K562 (cell line): ENCODE measurements around the gene PRR19. TPM values are rescaled to one million over a fixed set of nuclear protein-coding genes. Genes with fewer than 3 reads are reported as not detected.

ENCODE experiments used
- ATF2 ChIP-seq: sonication (generic); formaldehyde crosslinking; IDR thresholded peaks from 2 replicates; pipeline ENCODE4 v1.8.1; 2022; ENCODE audit warnings: missing genetic modification reagents
- CREB1 ChIP-seq, 2 experiments: sonication (generic) in 1 of 2; formaldehyde crosslinking in 1 of 2; IDR thresholded peaks; 2 replicates each; pipeline versions ENCODE4 v1.6.1 to v1.8.0; 2012 to 2022; ENCODE audit warnings: inconsistent platforms in 1 of 2, mild to moderate bottlenecking in 1 of 2, missing genetic modification reagents in 1 of 2, moderate library complexity in 1 of 2
- ETS1 ChIP-seq: conservative IDR thresholded peaks from 2 replicates; pipeline ENCODE4 v1.6.1; 2011; ENCODE audit warnings: low read depth, mild to moderate bottlenecking, low read length; ENCODE audit not compliant: control insufficient read depth
- GABPA ChIP-seq: fragments of 200-800 bp; sonication (Bioruptor generic); conservative IDR thresholded peaks from 2 replicates; pipeline ENCODE4 v1.6.1; 2016; ENCODE audit warnings: low read depth, missing genetic modification characterization, missing compliant biosample characterization
- HMG20A ChIP-seq: fragments of 450-650 bp; formaldehyde crosslinking; conservative IDR thresholded peaks from 2 replicates; pipeline ENCODE4 v1.4.0; 2020; ENCODE audit warnings: mild to moderate bottlenecking, mixed read lengths
- ILK ChIP-seq: fragments of 450-650 bp; IDR thresholded peaks from 2 replicates; pipeline ENCODE4 v1.6.1; 2016; ENCODE audit warnings: missing genetic modification characterization, low read depth, mild to moderate bottlenecking, missing compliant biosample characterization, moderate library complexity, borderline replicate concordance
- L3MBTL2 ChIP-seq: fragments of 450-650 bp; IDR thresholded peaks from 2 replicates; pipeline ENCODE4 v1.6.1; 2016; ENCODE audit warnings: mild to moderate bottlenecking, moderate library complexity
- NFYB ChIP-seq: IDR thresholded peaks from 2 replicates; pipeline ENCODE4 v1.6.1; 2011; ENCODE audit warnings: mild to moderate bottlenecking, moderate library complexity; ENCODE audit not compliant: insufficient read length; ENCODE audit errors: extremely low read depth
- NR2C2 ChIP-seq, 2 experiments: fragments of 200-800 bp in 1 of 2; sonication (Bioruptor generic) in 1 of 2; sonication (generic) in 1 of 2; formaldehyde crosslinking in 1 of 2; IDR thresholded peaks; 2 replicates each; pipeline versions ENCODE4 v1.6.1 to v1.8.0; 2016 to 2022; ENCODE audit warnings: mild to moderate bottlenecking in 1 of 2, missing compliant biosample characterization in 1 of 2, missing genetic modification characterization in 1 of 2, missing genetic modification reagents in 1 of 2
- PCBP1 ChIP-seq: fragments of 200-400 bp; formaldehyde crosslinking; IDR thresholded peaks from 2 replicates; pipeline ENCODE4 v1.6.1; 2018; ENCODE audit warnings: mild to moderate bottlenecking, low read depth, low read length; ENCODE audit not compliant: poor library complexity, severe bottlenecking
- PKNOX1 ChIP-seq: fragments of 450-650 bp; IDR thresholded peaks from 2 replicates; pipeline ENCODE4 v1.6.1; 2016
- RNF2 ChIP-seq: sonication (generic); IDR thresholded peaks from 2 replicates; pipeline ENCODE4 v1.6.1; 2016
- SIRT6 ChIP-seq: IDR thresholded peaks from one replicate; pipeline ENCODE4 v1.6.1; 2012; ENCODE audit warnings: low read depth, mild to moderate bottlenecking, control low read depth, inconsistent platforms, low read length, moderate library complexity
- SIX5 ChIP-seq, 2 experiments: IDR thresholded peaks; 2 replicates each; pipeline ENCODE4 v1.6.1; 2011; ENCODE audit warnings: low read length in 2 of 2, borderline replicate concordance in 1 of 2, low read depth in 1 of 2, mild to moderate bottlenecking in 1 of 2, moderate library complexity in 1 of 2; ENCODE audit not compliant: insufficient read depth in 1 of 2
- SPI1 ChIP-seq: IDR thresholded peaks from 2 replicates; pipeline ENCODE4 v1.6.1; 2011; ENCODE audit warnings: low read depth, low read length, control low read depth, borderline replicate concordance
- polyA plus RNA-seq, 8 experiments: library from polyadenylated mRNA; depleted of rRNA in 4 of 8; stranded (reverse) in 5 of 8; unstranded in 3 of 8; fragments of >200 nt; fragmentation: Nextera tagmentation in 2 of 8; fragmentation: Illumina TruSeq in 1 of 8; extraction: Ambion mirVana in 2 of 8; extraction: Trizol in 1 of 8; gene quantifications; 2 replicates each; pipeline versions ENCODE4 v1.2.1 to v1.2.3, GENCODE V29; 2011 to 2014; ENCODE audit warnings: inconsistent platforms in 1 of 8, missing spikeins in 1 of 8
- total RNA-seq, 7 experiments: library from RNA; depleted of rRNA in 6 of 7; stranded (reverse); fragments of >200 nt in 6 of 7; fragmentation: Illumina TruSeq in 2 of 7; extraction: Trizol in 2 of 7; gene quantifications; 2 replicates each; pipeline versions ENCODE4 v1.2.1 to v1.2.3, GENCODE V29; 2011 to 2021; ENCODE audit warnings: low replicate concordance in 1 of 7
- TF ChIP-seq, protein P1 (sequence below), 2 experiments: fragments of 450-650 bp; IDR thresholded peaks; 2 replicates each; pipeline ENCODE4 v1.6.1; 2016
- TF ChIP-seq, protein P2 (sequence below), 2 experiments: IDR thresholded peaks in 1 of 2; conservative IDR thresholded peaks in 1 of 2; 2 replicates each; pipeline ENCODE4 v1.6.1; 2016; ENCODE audit warnings: low read depth in 2 of 2, mild to moderate bottlenecking in 1 of 2, missing compliant biosample characterization in 1 of 2, missing genetic modification characterization in 1 of 2, moderate library complexity in 1 of 2

Gene PRR19
- total and polyA plus RNA-seq, 9 of the 15 experiments (the other 6 are each of a cell fraction or from before 2014, with no cell fraction given) = 0.10 to 1.6 (median 0.54) TPM

DNA sequence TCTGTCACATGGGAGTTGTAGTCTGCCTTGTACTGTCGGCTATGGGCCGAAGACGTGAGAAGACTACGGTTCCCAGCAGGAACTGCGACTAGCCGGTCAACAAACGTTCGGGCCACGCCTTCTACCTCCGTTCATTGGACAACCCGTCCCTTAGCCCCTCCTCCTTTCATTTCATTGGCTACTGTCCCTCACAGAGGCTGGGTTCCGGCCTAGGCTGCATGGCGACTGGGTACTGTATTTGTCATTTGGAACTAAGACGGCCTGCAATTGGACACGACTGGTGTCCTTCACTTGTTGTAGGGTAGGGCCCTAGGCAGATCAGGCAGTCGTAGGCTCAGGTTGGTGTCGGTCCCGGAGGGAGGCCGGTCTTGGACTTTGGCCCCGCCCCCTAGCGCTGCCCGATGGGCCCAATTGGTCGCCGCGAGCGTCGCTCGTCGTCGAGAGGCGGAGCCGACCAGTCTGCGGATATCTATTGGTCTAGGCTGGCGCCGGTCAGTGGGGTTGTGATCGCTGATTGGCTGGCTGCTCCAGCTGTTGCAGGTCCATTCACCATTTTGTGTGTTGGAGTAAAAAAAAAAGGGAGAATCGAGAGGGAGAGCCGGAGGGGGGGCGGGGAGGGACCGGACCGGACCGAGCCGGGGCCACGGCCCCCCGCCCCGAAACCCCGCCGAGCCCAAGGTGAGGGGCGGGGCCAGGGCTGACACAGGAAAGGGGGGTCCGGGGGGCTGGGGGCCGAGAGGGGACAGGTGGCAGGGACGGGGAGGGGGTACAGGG is 33.0 kb upstream of the PRR19 start, which contains the start of gene CIC (continued):
- TF ChIP-seq HMG20A = no peak
- peak; percentile 61 for TF ChIP-seq PCBP1
- TF ChIP-seq NR2C2 (CRISPR knock-in tag; IDR thresholded peaks at IDR 0.05) = no peak
- peak; percentile 82 for TF ChIP-seq NR2C2 (tag; IDR thresholded peaks at IDR 0.05)
- TF ChIP-seq GABPA (tag) = peak; percentile 93
- TF ChIP-seq CREB1 (IDR thresholded peaks at IDR 0.05) = 0 out of 2 replicates have a peak, but pooled peaks have one; percentile 67
- peak; percentile 76 for TF ChIP-seq CREB1 (CRISPR knock-in tag; IDR thresholded peaks at IDR 0.05)
- TF ChIP-seq, protein P1, sequence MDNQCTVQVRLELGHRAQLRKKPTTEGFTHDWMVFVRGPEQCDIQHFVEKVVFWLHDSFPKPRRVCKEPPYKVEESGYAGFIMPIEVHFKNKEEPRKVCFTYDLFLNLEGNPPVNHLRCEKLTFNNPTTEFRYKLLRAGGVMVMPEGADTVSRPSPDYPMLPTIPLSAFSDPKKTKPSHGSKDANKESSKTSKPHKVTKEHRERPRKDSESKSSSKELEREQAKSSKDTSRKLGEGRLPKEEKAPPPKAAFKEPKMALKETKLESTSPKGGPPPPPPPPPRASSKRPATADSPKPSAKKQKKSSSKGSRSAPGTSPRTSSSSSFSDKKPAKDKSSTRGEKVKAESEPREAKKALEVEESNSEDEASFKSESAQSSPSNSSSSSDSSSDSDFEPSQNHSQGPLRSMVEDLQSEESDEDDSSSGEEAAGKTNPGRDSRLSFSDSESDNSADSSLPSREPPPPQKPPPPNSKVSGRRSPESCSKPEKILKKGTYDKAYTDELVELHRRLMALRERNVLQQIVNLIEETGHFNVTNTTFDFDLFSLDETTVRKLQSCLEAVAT (IDR thresholded peaks at IDR 0.05) = peak in 1 of 2 experiments; percentile 100; a peak in 2 of 4 replicates
- TF ChIP-seq SIX5 (IDR thresholded peaks at IDR 0.05; ENCODE audit: borderline replicate concordance in 1 of 2, insufficient read depth in 1 of 2, low read depth in 1 of 2, low read length in 2 of 2) = peak; percentile 87 to 94
- TF ChIP-seq RNF2 = no peak
- peak; percentile 33 for TF ChIP-seq L3MBTL2
- peak; percentile 82 for TF ChIP-seq NFYB
- TF ChIP-seq, protein P2, sequence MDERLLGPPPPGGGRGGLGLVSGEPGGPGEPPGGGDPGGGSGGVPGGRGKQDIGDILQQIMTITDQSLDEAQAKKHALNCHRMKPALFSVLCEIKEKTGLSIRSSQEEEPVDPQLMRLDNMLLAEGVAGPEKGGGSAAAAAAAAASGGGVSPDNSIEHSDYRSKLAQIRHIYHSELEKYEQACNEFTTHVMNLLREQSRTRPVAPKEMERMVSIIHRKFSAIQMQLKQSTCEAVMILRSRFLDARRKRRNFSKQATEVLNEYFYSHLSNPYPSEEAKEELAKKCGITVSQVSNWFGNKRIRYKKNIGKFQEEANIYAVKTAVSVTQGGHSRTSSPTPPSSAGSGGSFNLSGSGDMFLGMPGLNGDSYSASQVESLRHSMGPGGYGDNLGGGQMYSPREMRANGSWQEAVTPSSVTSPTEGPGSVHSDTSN (CRISPR knock-in tag; IDR thresholded peaks at IDR 0.05; ENCODE audit: low read depth) = peak; percentile 93
- TF ChIP-seq, protein P2 (tag; conservative IDR thresholded peaks at IDR 0.05; ENCODE audit: low read depth) = peak; percentile 100
- no peak for TF ChIP-seq ILK (tag)
- peak; percentile 83; the same call in 1 of the 2 replicates for TF ChIP-seq ETS1
- 0 out of 2 replicates have a peak, but pooled peaks have one; percentile 3 for TF ChIP-seq SPI1
- TF ChIP-seq ATF2 (CRISPR knock-in tag) = no peak
- TF ChIP-seq SIRT6 = no peak
- peak; percentile 100 for TF ChIP-seq PKNOX1
